ENCODE data around the gene YRDC.

DNA sequence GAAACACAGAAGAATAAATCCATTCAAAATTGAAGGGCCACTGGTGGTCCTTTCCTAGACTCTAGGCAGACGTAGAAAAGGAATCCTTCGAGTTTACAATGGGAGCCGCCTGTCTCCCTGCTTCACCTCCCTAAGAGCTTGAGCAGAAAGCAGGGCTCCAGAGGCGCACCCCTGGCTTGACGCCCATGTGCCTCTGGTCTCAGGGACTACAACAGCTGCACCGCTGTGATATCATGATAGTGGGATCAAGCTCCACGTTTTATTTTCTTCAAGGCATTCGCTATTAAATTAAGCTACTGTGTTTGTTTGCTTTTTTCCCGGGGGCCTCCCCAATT is 821 bp downstream of the YRDC start:
- TF ChIP-seq, protein P1, sequence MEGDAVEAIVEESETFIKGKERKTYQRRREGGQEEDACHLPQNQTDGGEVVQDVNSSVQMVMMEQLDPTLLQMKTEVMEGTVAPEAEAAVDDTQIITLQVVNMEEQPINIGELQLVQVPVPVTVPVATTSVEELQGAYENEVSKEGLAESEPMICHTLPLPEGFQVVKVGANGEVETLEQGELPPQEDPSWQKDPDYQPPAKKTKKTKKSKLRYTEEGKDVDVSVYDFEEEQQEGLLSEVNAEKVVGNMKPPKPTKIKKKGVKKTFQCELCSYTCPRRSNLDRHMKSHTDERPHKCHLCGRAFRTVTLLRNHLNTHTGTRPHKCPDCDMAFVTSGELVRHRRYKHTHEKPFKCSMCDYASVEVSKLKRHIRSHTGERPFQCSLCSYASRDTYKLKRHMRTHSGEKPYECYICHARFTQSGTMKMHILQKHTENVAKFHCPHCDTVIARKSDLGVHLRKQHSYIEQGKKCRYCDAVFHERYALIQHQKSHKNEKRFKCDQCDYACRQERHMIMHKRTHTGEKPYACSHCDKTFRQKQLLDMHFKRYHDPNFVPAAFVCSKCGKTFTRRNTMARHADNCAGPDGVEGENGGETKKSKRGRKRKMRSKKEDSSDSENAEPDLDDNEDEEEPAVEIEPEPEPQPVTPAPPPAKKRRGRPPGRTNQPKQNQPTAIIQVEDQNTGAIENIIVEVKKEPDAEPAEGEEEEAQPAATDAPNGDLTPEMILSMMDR (optimal IDR thresholded peaks at IDR 0.05 in 1 of 3, IDR thresholded peaks at IDR 0.05 in 1 of 3, conservative IDR thresholded peaks at IDR 0.05 in 1 of 3; ENCODE audit: extremely low read depth in 1 of 3, insufficient read depth in 2 of 3, low read length in 3 of 3) = no peak
- TF ChIP-seq EZH2 (IDR thresholded peaks at IDR 0.05; ENCODE audit: low read length) = no peak

Measured in keratinocyte (primary cell).